Measurements from ENCODE around the gene OTUD3.

- no peak for TF ChIP-seq CTCF (conservative IDR thresholded peaks at IDR 0.05; ENCODE audit: low read depth, low read length)
- no peak for TF ChIP-seq POLR2A (IDR thresholded peaks at IDR 0.05; ENCODE audit: low read depth, low read length)
- no peak for TF ChIP-seq MXI1 (IDR thresholded peaks at IDR 0.05; ENCODE audit: borderline replicate concordance, low read depth, low read length)
- TF ChIP-seq USF2 (IDR thresholded peaks at IDR 0.05; ENCODE audit: low read depth, low read length) = no peak
Observed at GRCh38 chr1:19932866-19933265, 50.7 kb downstream of the OTUD3 start.

Data from IMR-90 (cell line).